H1 (cell line): ENCODE measurements around the gene KCNA5. TPM values are rescaled to one million over a fixed set of nuclear protein-coding genes. Genes with fewer than 3 reads are reported as not detected.

ENCODE experiments used
- ATF2 ChIP-seq: IDR thresholded peaks from 2 replicates; pipeline ENCODE4 v1.6.1; 2012; ENCODE audit warnings: low read length, inconsistent platforms
- CREB1 ChIP-seq: IDR thresholded peaks from 2 replicates; pipeline ENCODE4 v1.6.1; 2012; ENCODE audit warnings: inconsistent platforms
- JUND ChIP-seq: IDR thresholded peaks from 2 replicates; pipeline ENCODE4 v1.6.1; 2011; ENCODE audit warnings: mild to moderate bottlenecking, improper control_type of control experiment, low read length
- RAD21 ChIP-seq, 2 experiments: IDR thresholded peaks in 1 of 2; conservative IDR thresholded peaks in 1 of 2; 2 replicates each; pipeline ENCODE4 v1.6.1; 2011; ENCODE audit warnings: low read depth in 2 of 2, low read length in 2 of 2, improper control_type of control experiment in 1 of 2, inconsistent platforms in 1 of 2, mild to moderate bottlenecking in 1 of 2, moderate library complexity in 1 of 2
- TEAD4 ChIP-seq: IDR thresholded peaks from 2 replicates; pipeline ENCODE4 v1.6.1; 2012; ENCODE audit warnings: low read depth, low read length, inconsistent platforms, mixed read lengths
- polyA plus RNA-seq, 7 experiments: library from polyadenylated mRNA; depleted of rRNA in 3 of 7; stranded (reverse) in 5 of 7; unstranded in 2 of 7; fragments of >200 nt in 5 of 7; fragments of 200-250 nt in 2 of 7; gene quantifications; 1 replicate in 5 of 7; 2 replicates in 1 of 7; 4 replicates in 1 of 7; pipeline versions ENCODE4 v1.2.1 to v1.2.3, GENCODE V29; 2011 to 2013; ENCODE audit warnings: missing spikeins in 2 of 7, mixed read lengths in 2 of 7
- total RNA-seq: library from RNA; stranded (reverse); fragmentation: NEBNext Ultra II Directional; extraction: Animal tissue kit (Norgen Biotek cat#: 25700); gene quantifications from 2 replicates; pipeline ENCODE4 v1.2.1, GENCODE V29; 2021

Gene KCNA5
- total and polyA plus RNA-seq, 2 of the 8 experiments (the other 6 are each of a cell fraction or from before 2014, with no cell fraction given): 0.20 to 0.29 TPM

DNA sequence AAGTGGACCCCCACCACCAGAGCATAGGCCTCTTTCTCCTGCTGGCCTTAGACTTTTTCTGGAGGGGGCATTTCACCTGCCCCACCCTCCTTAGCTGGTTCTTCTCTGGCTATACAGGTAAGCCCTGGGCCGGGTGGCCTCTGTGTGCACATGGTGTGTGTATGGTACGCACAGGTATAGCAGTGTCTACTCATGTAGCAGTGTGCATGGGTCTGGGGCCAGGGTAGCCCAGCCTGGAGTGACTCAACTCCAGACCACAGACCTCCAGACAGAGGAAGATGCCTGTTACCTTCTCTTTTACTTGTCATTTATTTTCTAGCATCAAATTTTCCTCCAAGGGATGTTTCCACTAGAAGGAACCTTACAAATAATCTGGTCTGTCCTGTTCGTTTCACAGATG lies 6.9 kb downstream of the KCNA5 start (continued):
- TF ChIP-seq RAD21 (IDR thresholded peaks at IDR 0.05 in 1 of 2, conservative IDR thresholded peaks at IDR 0.05 in 1 of 2; ENCODE audit: low read depth in 2 of 2, low read length in 2 of 2): no peak
- no peak for TF ChIP-seq CREB1
- TF ChIP-seq JUND: no peak
- TF ChIP-seq ATF2: no peak
- TF ChIP-seq TEAD4: no peak
